Suprapubic skin (tissue), 4 donors: ENCODE data around the gene NEAT1. TPM values are rescaled to one million over a fixed set of nuclear protein-coding genes. Genes with fewer than 3 reads are reported as not detected.
A peak's percentile ranks its signal among the peaks of the same experiment; 100 is the strongest.
"Not testable (repeated sequence)": the region's sequence is repeated elsewhere in the genome, so short reads cannot be mapped to it uniquely, and the experiment has no call there.

Experiments used
- DNase-seq, 2 donors: peaks; one replicate each; pipeline ENCODE4 v3.0.0-alpha.2; 2019; ENCODE audit warnings: low spot score in 2 of 2
- H3K27ac ChIP-seq: fragments of 200-600 bp; sonication (generic); one replicate; pipeline ENCODE4 v1.5.1; 2019
- H3K27me3 ChIP-seq: fragments of 200-600 bp; sonication (generic); one replicate; pipeline ENCODE4 v1.5.1; 2019
- H3K36me3 ChIP-seq: fragments of 200-600 bp; sonication (generic); one replicate; pipeline ENCODE4 v1.5.1; 2019
- H3K4me1 ChIP-seq: fragments of 200-600 bp; sonication (generic); one replicate; pipeline ENCODE4 v1.5.1; 2019
- H3K4me3 ChIP-seq: fragments of 200-600 bp; sonication (generic); one replicate; pipeline ENCODE4 v1.5.1; 2019; ENCODE audit warnings: mild to moderate bottlenecking
- H3K9me3 ChIP-seq: fragments of 200-600 bp; sonication (generic); one replicate; pipeline ENCODE4 v1.5.1; 2019
- CTCF ChIP-seq, 2 donors: fragments of 200-600 bp in 1 of 2; fragments of 450-650 bp in 1 of 2; sonication (generic) in 1 of 2; IDR thresholded peaks; one replicate each; pipeline ENCODE4 v1.5.1; 2016 to 2019; ENCODE audit warnings: antibody characterized with exemption in 2 of 2, mild to moderate bottlenecking in 1 of 2, moderate library complexity in 1 of 2
- EP300 ChIP-seq: sonication (generic); formaldehyde crosslinking; IDR thresholded peaks from one replicate; pipeline ENCODE4 v1.6.1; 2017; ENCODE audit warnings: antibody characterized with exemption
- POLR2A ChIP-seq, 2 donors: fragments of 450-650 bp; IDR thresholded peaks; one replicate each; pipeline ENCODE4 v1.6.1; 2017; ENCODE audit warnings: antibody characterized with exemption in 2 of 2, mild to moderate bottlenecking in 2 of 2, moderate library complexity in 2 of 2
- POLR2AphosphoS5 ChIP-seq, 3 donors: sonication (generic); formaldehyde crosslinking; IDR thresholded peaks; one replicate each; pipeline ENCODE4 v1.6.1; 2017; ENCODE audit warnings: antibody characterized with exemption in 3 of 3
- WGBS: methylation state at CpG from one replicate; pipeline ENCODE4 v1.1.5; 2018; 5-methylcytosine and 5-hydroxymethylcytosine counted together
- total RNA-seq, 4 donors: library from RNA; depleted of rRNA; stranded (reverse); fragments of >200 nt; gene quantifications; one replicate each; pipeline ENCODE4 v1.1.0, GENCODE V29; 2016

NEAT1 gene
- total RNA-seq, 4 donors from 2014 or later, result 336 to 2,041 (median 481) TPM

GRCh38 chr11:65404638-65405339, 17.8 kb upstream of the NEAT1 start:
- peaks cover 95% of the 10 kb centered on the region for H3K36me3 ChIP-seq
- H3K4me1 ChIP-seq, result peaks cover 7% of the 10 kb centered on the region
- no peaks in the 10 kb centered on the region for H3K27me3 ChIP-seq
- no peak for DNase-seq
- no peak for TF ChIP-seq POLR2AphosphoS5 (IDR thresholded peaks at IDR 0.05)
- no peak for TF ChIP-seq EP300
- no peak for TF ChIP-seq POLR2A (IDR thresholded peaks at IDR 0.05)
- no peak for TF ChIP-seq CTCF (IDR thresholded peaks at IDR 0.05)
- peak overlapping the region; percentile 46 for H3K27ac ChIP-seq
- no peaks in the 10 kb centered on the region for H3K9me3 ChIP-seq
- H3K4me3 ChIP-seq, result no peak overlapping the region
- 89% methylated on average over 13 of the region's 24 CpGs for WGBS

GRCh38 chr11:65410936-65411680, 11.5 kb upstream of the NEAT1 start:
- H3K27ac ChIP-seq, result no peak overlapping the region
- DNase-seq, result peak; percentile 57 to 77
- H3K4me1 ChIP-seq, result peaks cover 26% of the 10 kb centered on the region
- H3K27me3 ChIP-seq, result no peaks in the 10 kb centered on the region
- H3K9me3 ChIP-seq, result no peaks in the 10 kb centered on the region
- peaks cover 67% of the 10 kb centered on the region for H3K36me3 ChIP-seq
- 91% methylated on average over 8 of the region's 29 CpGs for WGBS
- no peak for TF ChIP-seq CTCF (IDR thresholded peaks at IDR 0.05)
- TF ChIP-seq POLR2A (IDR thresholded peaks at IDR 0.05), result no peak
- TF ChIP-seq EP300, result no peak
- no peak for TF ChIP-seq POLR2AphosphoS5 (IDR thresholded peaks at IDR 0.05)
- H3K4me3 ChIP-seq, result no peak overlapping the region

GRCh38 chr11:65411681-65412070, 10.9 kb upstream of the NEAT1 start:
- no peaks in the 10 kb centered on the region for H3K27me3 ChIP-seq
- no peaks in the 10 kb centered on the region for H3K9me3 ChIP-seq
- H3K36me3 ChIP-seq, result peaks cover 61% of the 10 kb centered on the region
- WGBS, result 82% methylated on average over 5 of the region's 5 CpGs
- H3K4me1 ChIP-seq, result peaks cover 32% of the 10 kb centered on the region
- DNase-seq, result peak; percentile 54 to 71
- TF ChIP-seq EP300 (no peak), CTCF (IDR thresholded peaks at IDR 0.05) (no peak), POLR2AphosphoS5 (IDR thresholded peaks at IDR 0.05) (no peak), POLR2A (IDR thresholded peaks at IDR 0.05) (no peak)
- H3K27ac ChIP-seq, result no peak overlapping the region
- no peak overlapping the region for H3K4me3 ChIP-seq

- Histone ChIP-seq H3K4me3 (no peak overlapping the region), H3K27ac (peak overlapping the region; percentile 44), H3K4me1 (peaks cover 40% of the 10 kb centered on the region), H3K36me3 (peaks cover 53% of the 10 kb centered on the region), H3K27me3 (no peaks in the 10 kb centered on the region), H3K9me3 (no peaks in the 10 kb centered on the region)
- WGBS, result 84% methylated on average over 23 of the region's 24 CpGs
- TF ChIP-seq POLR2AphosphoS5 (IDR thresholded peaks at IDR 0.05) (no peak), POLR2A (IDR thresholded peaks at IDR 0.05) (no peak), EP300 (no peak), CTCF (IDR thresholded peaks at IDR 0.05) (no peak)
- peak; percentile 56 to 77 for DNase-seq
Observed at GRCh38 chr11:65412271-65413076, 10.1 kb upstream of the NEAT1 start.

GRCh38 chr11:65413077-65413664, 9.4 kb upstream of the NEAT1 start:
- peak overlapping the region; percentile 63 for H3K27ac ChIP-seq
- peak; percentile 60 to 73 for DNase-seq
- WGBS, result 78% methylated on average over 15 of the region's 15 CpGs
- H3K9me3 ChIP-seq, H3K4me3 ChIP-seq, H3K27me3 ChIP-seq: not testable (repeated sequence)
- peaks cover 48% of the 10 kb centered on the region for H3K36me3 ChIP-seq
- H3K4me1 ChIP-seq, result peaks cover 47% of the 10 kb centered on the region
